Measurements from ENCODE around the gene ADAM17. TPM values are rescaled to one million over a fixed set of nuclear protein-coding genes. Genes with fewer than 3 reads are reported as not detected.

Gene ADAM17
- polyA plus RNA-seq, 1 of the 3 experiments (the other 2 are of a cell fraction), result 17.1 TPM

DNA sequence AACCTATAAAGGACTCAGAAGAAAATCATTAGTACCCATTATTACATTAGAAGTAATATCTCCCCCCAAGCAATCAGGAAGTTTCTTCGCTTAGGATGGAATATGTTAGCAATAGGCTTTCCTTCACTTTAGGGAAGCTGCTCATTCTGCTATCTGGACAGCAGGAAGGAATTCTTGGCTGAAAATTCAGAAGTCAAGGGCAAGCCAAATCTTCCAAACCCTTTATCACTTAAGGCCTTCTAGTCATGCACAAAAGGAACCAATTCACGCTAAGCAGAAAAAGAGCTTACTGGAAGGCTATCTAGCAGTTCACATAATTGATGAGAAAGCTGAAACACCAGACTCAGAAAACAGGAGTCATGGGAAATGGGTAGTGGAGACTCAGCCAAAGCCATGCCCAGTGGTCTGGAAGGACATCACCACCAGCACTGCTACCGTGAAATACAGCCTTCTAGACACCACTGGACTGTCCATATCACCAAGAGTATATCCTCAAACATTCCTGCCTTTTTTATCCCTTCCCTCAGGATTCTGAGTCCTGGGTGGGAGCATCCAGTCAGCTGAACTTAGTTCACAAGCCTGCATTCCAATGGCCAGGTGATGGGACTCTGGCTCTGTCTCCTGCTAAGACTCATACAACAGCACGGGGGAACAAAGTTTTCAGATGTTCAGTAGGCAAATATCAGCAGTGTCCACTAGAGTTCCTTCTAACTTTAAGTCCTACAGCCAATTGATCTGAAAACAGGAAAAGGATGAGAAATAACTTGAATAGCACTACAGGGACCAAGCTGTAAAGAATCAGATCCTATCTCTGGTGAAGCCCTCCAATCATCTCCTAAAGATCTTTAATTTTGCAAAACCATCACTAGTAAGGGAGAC, 14.8 kb upstream of the ADAM17 start:
- H3K4me1 ChIP-seq (ENCODE audit: control insufficient read depth in 1 of 2, insufficient read depth in 2 of 2, low read depth in 1 of 2, low read length in 1 of 2), result peaks cover 0 to 25% of the 10 kb centered on the region in 2 experiments; a peak in 2 of 4 replicates
- no peaks in the 10 kb centered on the region for H3K9me3 ChIP-seq
- no peaks in the 10 kb centered on the region for H3K79me2 ChIP-seq (ENCODE audit: insufficient read depth)
- H2AFZ ChIP-seq (ENCODE audit: low read depth), result no peak overlapping the region
- H3K4me2 ChIP-seq, result no peak overlapping the region
- WGBS (ENCODE audit: low lambda C conversion rate), result 95% methylated on average over 4 of the region's 4 CpGs
- no peak overlapping the region for H3K4me3 ChIP-seq (ENCODE audit: low read depth in 2 of 2, low read length in 1 of 2)
- no peak overlapping the region for H3K9ac ChIP-seq
- H3K36me3 ChIP-seq (replicated peaks in 1 of 2; ENCODE audit: control insufficient read depth in 1 of 2, insufficient read depth in 2 of 2, low read length in 1 of 2), result no peaks in the 10 kb centered on the region
- TF ChIP-seq TEAD4 (IDR thresholded peaks at IDR 0.05; ENCODE audit: borderline replicate concordance, insufficient read depth) (no peak), RFX5 (IDR thresholded peaks at IDR 0.05; ENCODE audit: low read length) (no peak), RCOR1 (IDR thresholded peaks at IDR 0.05; ENCODE audit: low read length) (no peak), MXI1 (IDR thresholded peaks at IDR 0.05; ENCODE audit: low read depth, low read length) (no peak), FOXM1 (IDR thresholded peaks at IDR 0.05; ENCODE audit: low read depth) (no peak), EZH2phosphoT487 (IDR thresholded peaks at IDR 0.05; ENCODE audit: borderline replicate concordance, low read depth) (no peak), GATA2 (CRISPR knock-in tag; IDR thresholded peaks at IDR 0.05) (no peak), ELF1 (IDR thresholded peaks at IDR 0.05) (no peak), RAD21 (IDR thresholded peaks at IDR 0.05; ENCODE audit: low read length) (no peak), NRF1 (IDR thresholded peaks at IDR 0.05; ENCODE audit: low read depth, low read length) (no peak), RXRA (IDR thresholded peaks at IDR 0.05; ENCODE audit: borderline replicate concordance, low read depth) (no peak), NFIC (IDR thresholded peaks at IDR 0.05; ENCODE audit: borderline replicate concordance) (no peak), CHD2 (IDR thresholded peaks at IDR 0.05; ENCODE audit: low read length, partially characterized antibody) (no peak), EP300 (IDR thresholded peaks at IDR 0.05; ENCODE audit: borderline replicate concordance in 1 of 2, low read depth in 1 of 2, low read length in 1 of 2) (no peak)
- TF ChIP-seq, protein P1, sequence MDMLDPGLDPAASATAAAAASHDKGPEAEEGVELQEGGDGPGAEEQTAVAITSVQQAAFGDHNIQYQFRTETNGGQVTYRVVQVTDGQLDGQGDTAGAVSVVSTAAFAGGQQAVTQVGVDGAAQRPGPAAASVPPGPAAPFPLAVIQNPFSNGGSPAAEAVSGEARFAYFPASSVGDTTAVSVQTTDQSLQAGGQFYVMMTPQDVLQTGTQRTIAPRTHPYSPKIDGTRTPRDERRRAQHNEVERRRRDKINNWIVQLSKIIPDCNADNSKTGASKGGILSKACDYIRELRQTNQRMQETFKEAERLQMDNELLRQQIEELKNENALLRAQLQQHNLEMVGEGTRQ (IDR thresholded peaks at IDR 0.05; ENCODE audit: borderline replicate concordance, low read depth, low read length), result no peak
- TF ChIP-seq, protein P2, sequence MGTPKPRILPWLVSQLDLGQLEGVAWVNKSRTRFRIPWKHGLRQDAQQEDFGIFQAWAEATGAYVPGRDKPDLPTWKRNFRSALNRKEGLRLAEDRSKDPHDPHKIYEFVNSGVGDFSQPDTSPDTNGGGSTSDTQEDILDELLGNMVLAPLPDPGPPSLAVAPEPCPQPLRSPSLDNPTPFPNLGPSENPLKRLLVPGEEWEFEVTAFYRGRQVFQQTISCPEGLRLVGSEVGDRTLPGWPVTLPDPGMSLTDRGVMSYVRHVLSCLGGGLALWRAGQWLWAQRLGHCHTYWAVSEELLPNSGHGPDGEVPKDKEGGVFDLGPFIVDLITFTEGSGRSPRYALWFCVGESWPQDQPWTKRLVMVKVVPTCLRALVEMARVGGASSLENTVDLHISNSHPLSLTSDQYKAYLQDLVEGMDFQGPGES (IDR thresholded peaks at IDR 0.05; ENCODE audit: low read depth, low read length), result no peak
- TF ChIP-seq, protein P3, sequence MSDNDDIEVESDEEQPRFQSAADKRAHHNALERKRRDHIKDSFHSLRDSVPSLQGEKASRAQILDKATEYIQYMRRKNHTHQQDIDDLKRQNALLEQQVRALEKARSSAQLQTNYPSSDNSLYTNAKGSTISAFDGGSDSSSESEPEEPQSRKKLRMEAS (IDR thresholded peaks at IDR 0.05; ENCODE audit: low read depth), result no peak
- TF ChIP-seq, protein P4, sequence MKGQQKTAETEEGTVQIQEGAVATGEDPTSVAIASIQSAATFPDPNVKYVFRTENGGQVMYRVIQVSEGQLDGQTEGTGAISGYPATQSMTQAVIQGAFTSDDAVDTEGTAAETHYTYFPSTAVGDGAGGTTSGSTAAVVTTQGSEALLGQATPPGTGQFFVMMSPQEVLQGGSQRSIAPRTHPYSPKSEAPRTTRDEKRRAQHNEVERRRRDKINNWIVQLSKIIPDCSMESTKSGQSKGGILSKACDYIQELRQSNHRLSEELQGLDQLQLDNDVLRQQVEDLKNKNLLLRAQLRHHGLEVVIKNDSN (IDR thresholded peaks at IDR 0.05; ENCODE audit: borderline replicate concordance, low read depth), result no peak
- TF ChIP-seq, protein P5, sequence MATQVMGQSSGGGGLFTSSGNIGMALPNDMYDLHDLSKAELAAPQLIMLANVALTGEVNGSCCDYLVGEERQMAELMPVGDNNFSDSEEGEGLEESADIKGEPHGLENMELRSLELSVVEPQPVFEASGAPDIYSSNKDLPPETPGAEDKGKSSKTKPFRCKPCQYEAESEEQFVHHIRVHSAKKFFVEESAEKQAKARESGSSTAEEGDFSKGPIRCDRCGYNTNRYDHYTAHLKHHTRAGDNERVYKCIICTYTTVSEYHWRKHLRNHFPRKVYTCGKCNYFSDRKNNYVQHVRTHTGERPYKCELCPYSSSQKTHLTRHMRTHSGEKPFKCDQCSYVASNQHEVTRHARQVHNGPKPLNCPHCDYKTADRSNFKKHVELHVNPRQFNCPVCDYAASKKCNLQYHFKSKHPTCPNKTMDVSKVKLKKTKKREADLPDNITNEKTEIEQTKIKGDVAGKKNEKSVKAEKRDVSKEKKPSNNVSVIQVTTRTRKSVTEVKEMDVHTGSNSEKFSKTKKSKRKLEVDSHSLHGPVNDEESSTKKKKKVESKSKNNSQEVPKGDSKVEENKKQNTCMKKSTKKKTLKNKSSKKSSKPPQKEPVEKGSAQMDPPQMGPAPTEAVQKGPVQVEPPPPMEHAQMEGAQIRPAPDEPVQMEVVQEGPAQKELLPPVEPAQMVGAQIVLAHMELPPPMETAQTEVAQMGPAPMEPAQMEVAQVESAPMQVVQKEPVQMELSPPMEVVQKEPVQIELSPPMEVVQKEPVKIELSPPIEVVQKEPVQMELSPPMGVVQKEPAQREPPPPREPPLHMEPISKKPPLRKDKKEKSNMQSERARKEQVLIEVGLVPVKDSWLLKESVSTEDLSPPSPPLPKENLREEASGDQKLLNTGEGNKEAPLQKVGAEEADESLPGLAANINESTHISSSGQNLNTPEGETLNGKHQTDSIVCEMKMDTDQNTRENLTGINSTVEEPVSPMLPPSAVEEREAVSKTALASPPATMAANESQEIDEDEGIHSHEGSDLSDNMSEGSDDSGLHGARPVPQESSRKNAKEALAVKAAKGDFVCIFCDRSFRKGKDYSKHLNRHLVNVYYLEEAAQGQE (IDR thresholded peaks at IDR 0.05; ENCODE audit: low read depth, low read length), result no peak
- TF ChIP-seq, protein P6, sequence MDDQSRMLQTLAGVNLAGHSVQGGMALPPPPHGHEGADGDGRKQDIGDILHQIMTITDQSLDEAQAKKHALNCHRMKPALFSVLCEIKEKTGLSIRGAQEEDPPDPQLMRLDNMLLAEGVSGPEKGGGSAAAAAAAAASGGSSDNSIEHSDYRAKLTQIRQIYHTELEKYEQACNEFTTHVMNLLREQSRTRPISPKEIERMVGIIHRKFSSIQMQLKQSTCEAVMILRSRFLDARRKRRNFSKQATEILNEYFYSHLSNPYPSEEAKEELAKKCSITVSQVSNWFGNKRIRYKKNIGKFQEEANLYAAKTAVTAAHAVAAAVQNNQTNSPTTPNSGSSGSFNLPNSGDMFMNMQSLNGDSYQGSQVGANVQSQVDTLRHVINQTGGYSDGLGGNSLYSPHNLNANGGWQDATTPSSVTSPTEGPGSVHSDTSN (IDR thresholded peaks at IDR 0.05), result no peak
- ChIA-PET POLR2A (interaction anchor here (1.6 kb wide), 1 partner anchor 15 kb away, joined by 4 read pairs; the partner anchor contains the start of gene ADAM17), CTCF (interaction anchor here (1.1 to 1.3 kb wide), 4 partner anchors 10 to 231 kb away, joined by 3 read pairs; no protein-coding TSS in a partner anchor)
- H3K9me2 ChIP-seq, result no peaks in the 10 kb centered on the region
- no peaks in the 10 kb centered on the region for H3K27me3 ChIP-seq (ENCODE audit: insufficient read depth)
- peaks cover 38% of the 10 kb centered on the region for H3F3A ChIP-seq (replicated peaks; ENCODE audit: insufficient read depth)
- DNase-seq, result no peak
- no peaks in the 10 kb centered on the region for H4K20me1 ChIP-seq (ENCODE audit: insufficient read depth)
- no peak overlapping the region for H3K27ac ChIP-seq (ENCODE audit: low read depth in 2 of 2, low read length in 1 of 2)
